Measurements from ENCODE around the gene NUMB. TPM values are rescaled to one million over a fixed set of nuclear protein-coding genes. Genes with fewer than 3 reads are reported as not detected.

Gene NUMB
- total and polyA plus RNA-seq, 2 of the 13 experiments (the other 11 are each of a cell fraction or from before 2014, with no cell fraction given): 20.3 to 71.1 TPM

DNA sequence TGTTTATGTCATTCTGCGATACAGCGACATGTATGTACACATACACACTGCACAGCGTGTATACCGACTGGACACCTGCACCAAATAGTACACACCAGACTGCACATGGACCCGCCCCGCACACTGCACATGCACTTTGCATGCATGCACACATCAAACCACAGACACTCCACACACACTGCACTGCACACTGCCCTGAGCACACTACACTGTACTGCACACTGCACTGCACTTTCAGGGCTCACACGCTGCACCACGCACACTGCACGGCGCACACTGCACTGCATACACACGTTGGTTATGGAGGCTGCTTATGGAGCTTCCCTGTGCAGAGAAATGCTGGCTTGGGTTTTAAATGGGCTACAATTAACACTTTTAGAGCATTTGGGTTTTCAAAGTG is 219.4 kb downstream of the NUMB start:
- intact Hi-C loops (cut with micrococcal nuclease; ENCODE audit: unreplicated experiment): loop anchor here (10.0 kb wide), 1 partner anchor 46 kb away; no protein-coding TSS in a partner anchor
- FAIRE-seq (no peak), ATAC-seq (peak; percentile 20), DNase-seq (ENCODE audit: low spot score) (no peak)
- 55% methylated on average over 8 of the region's 11 CpGs for WGBS (ENCODE audit: low lambda C conversion rate)
- H3K9me3 ChIP-seq (ENCODE audit: low read length): no peaks in the 10 kb centered on the region
- no peaks in the 10 kb centered on the region for H3K36me3 ChIP-seq (replicated peaks in 1 of 2; ENCODE audit: control insufficient read depth in 1 of 2, insufficient read depth in 2 of 2, low read length in 2 of 2)
- H3K4me2 ChIP-seq (ENCODE audit: low read depth, low read length): peak overlapping the region; percentile 92
- no peaks in the 10 kb centered on the region for H3K79me2 ChIP-seq (ENCODE audit: insufficient read depth, low read length)
- H3K4me1 ChIP-seq (ENCODE audit: insufficient read depth, low read length): peaks cover 24% of the 10 kb centered on the region
- H2AFZ ChIP-seq (ENCODE audit: low read length): no peak overlapping the region
- TF ChIP-seq ZNF264 (CRISPR knock-in tag; IDR thresholded peaks at IDR 0.05) (no peak), SIX1 (CRISPR knock-in tag; IDR thresholded peaks at IDR 0.05; ENCODE audit: borderline replicate concordance) (no peak), PRMT3 (CRISPR knock-in tag; IDR thresholded peaks at IDR 0.05; ENCODE audit: borderline replicate concordance, low read depth) (no peak), ZNF546 (CRISPR knock-in tag; conservative IDR thresholded peaks at IDR 0.05) (no peak), ZNF292 (CRISPR knock-in tag; IDR thresholded peaks at IDR 0.05; ENCODE audit: borderline replicate concordance, low read depth) (no peak), KDM5A (IDR thresholded peaks at IDR 0.05; ENCODE audit: borderline replicate concordance, low read length) (no peak), SRSF9 (IDR thresholded peaks at IDR 0.05; ENCODE audit: borderline replicate concordance, insufficient read depth, low read depth, low read length, poor library complexity, severe bottlenecking) (no peak), ZSCAN25 (CRISPR knock-in tag; IDR thresholded peaks at IDR 0.05) (no peak), ZSCAN9 (CRISPR knock-in tag; IDR thresholded peaks at IDR 0.05; ENCODE audit: borderline replicate concordance) (no peak), IKZF4 (CRISPR knock-in tag; IDR thresholded peaks at IDR 0.05; ENCODE audit: borderline replicate concordance, low read depth, not compliant biosample characterization) (no peak)
- TF ChIP-seq, protein P1, sequence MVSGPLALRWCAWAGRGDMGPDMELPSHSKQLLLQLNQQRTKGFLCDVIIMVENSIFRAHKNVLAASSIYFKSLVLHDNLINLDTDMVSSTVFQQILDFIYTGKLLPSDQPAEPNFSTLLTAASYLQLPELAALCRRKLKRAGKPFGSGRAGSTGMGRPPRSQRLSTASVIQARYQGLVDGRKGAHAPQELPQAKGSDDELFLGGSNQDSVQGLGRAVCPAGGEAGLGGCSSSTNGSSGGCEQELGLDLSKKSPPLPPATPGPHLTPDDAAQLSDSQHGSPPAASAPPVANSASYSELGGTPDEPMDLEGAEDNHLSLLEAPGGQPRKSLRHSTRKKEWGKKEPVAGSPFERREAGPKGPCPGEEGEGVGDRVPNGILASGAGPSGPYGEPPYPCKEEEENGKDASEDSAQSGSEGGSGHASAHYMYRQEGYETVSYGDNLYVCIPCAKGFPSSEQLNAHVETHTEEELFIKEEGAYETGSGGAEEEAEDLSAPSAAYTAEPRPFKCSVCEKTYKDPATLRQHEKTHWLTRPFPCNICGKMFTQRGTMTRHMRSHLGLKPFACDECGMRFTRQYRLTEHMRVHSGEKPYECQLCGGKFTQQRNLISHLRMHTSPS (CRISPR knock-in tag; IDR thresholded peaks at IDR 0.05; ENCODE audit: low read depth): no peak
- ChIA-PET POLR2A (no interaction called here), CTCF (ENCODE audit: low intra/inter-chr PET ratio, low total read pairs) (no interaction called here)
- H4K20me1 ChIP-seq (ENCODE audit: insufficient read depth, low read length): no peaks in the 10 kb centered on the region
- BruUV-seq (replicated peaks): no TSS peak
- in situ Hi-C loops (cut with HindIII; ENCODE audit: extremely low pct_ligation_motif_present, low pct_unique_long_range_greater_than_20kb): no loop called here
- H3K27ac ChIP-seq (ENCODE audit: extremely low read length, insufficient read depth, low read length): no peak overlapping the region
- peaks cover 17 to 81% of the 10 kb centered on the region in 2 experiments for H3K27me3 ChIP-seq (ENCODE audit: control insufficient read depth in 1 of 2, insufficient read depth in 2 of 2, low read length in 2 of 2)
- H3K4me3 ChIP-seq (replicated peaks in 1 of 3; ENCODE audit: insufficient read depth in 1 of 3, low read depth in 2 of 3, low read length in 3 of 3): peak overlapping the region in 2 of 3 experiments; percentile 66 to 73; a peak in 2 of 6 replicates
- H3K9ac ChIP-seq (ENCODE audit: insufficient read depth, low read depth, low read length): no peak overlapping the region
